Kidney (tissue), 14 donors: ENCODE measurements around the gene SPATA6L. TPM values are rescaled to one million over a fixed set of nuclear protein-coding genes. Genes with fewer than 3 reads are reported as not detected.

ENCODE experiments used
- DNase-seq, 5 donors: peaks; one replicate each; pipeline ENCODE4 v3.0.0-alpha.2; 2013 to 2020
- FAIRE-seq: peaks from 2 replicates; lab custom pipeline; 2012; peaks lifted over from hg19 to GRCh38; lab: Jason Lieb, UNC
- H3K27ac ChIP-seq, 2 donors: one replicate each; pipeline ENCODE4 v1.7.0; 2013; ENCODE audit warnings: low read depth in 2 of 2, low read length in 2 of 2, inconsistent platforms in 1 of 2
- H3K27me3 ChIP-seq: one replicate; pipeline ENCODE4 v1.7.1; 2013; ENCODE audit warnings: low read length, inconsistent platforms; ENCODE audit not compliant: control insufficient read depth, insufficient read depth
- H3K36me3 ChIP-seq, 3 donors: one replicate each; pipeline versions ENCODE4 v1.7.0 to v1.7.1; 2013; ENCODE audit warnings: low read length in 3 of 3, control low read depth in 1 of 3, inconsistent platforms in 1 of 3; ENCODE audit not compliant: insufficient read depth in 3 of 3, control insufficient read depth in 2 of 3
- H3K4me1 ChIP-seq, 3 donors: one replicate each; pipeline versions ENCODE4 v1.7.0 to v1.7.1; 2013; ENCODE audit warnings: low read length in 3 of 3, inconsistent platforms in 1 of 3, low read depth in 1 of 3; ENCODE audit not compliant: control insufficient read depth in 2 of 3, insufficient read depth in 2 of 3
- H3K4me3 ChIP-seq, 3 donors: one replicate each; pipeline versions ENCODE4 v1.7.0 to v1.8.1; 2013; ENCODE audit warnings: low read length in 3 of 3, control low read depth in 1 of 3, inconsistent platforms in 1 of 3
- H3K9ac ChIP-seq, 3 donors: one replicate each; pipeline versions ENCODE4 v1.7.0 to v1.7.1; 2013; ENCODE audit warnings: low read length in 3 of 3, control low read depth in 1 of 3, inconsistent platforms in 1 of 3
- H3K9me3 ChIP-seq, 3 donors: one replicate each; pipeline versions ENCODE4 v1.7.0 to v1.7.1; 2013; ENCODE audit warnings: low read length in 3 of 3, control low read depth in 1 of 3, inconsistent platforms in 1 of 3; ENCODE audit not compliant: control insufficient read depth in 2 of 3, insufficient read depth in 1 of 3
- intact Hi-C: fragments of 100-400 bp; cut with DNase I; formaldehyde crosslinking; loops from one replicate; pipeline ENCODE4 v1.11.1; 2022
- polyA plus RNA-seq: library from polyadenylated mRNA; stranded (reverse); fragments of 350-450 nt; fragmentation: Illumina TruSeq; extraction: RNeasy Lipid Tissue Mini Kit (QIAGEN cat#74804); gene quantifications from one replicate; pipeline ENCODE4 v1.2.3, GENCODE V29; 2014; ENCODE audit warnings: low read depth, low replicate concordance; ENCODE audit not compliant: insufficient read depth
- total RNA-seq: library from RNA; stranded (reverse); fragmentation: NEBNext Ultra II Directional; extraction: Animal tissue kit (Norgen Biotek cat#: 25700); gene quantifications from one replicate; pipeline ENCODE4 v1.2.1, GENCODE V29; 2021
- TF ChIP-seq, protein P1 (sequence below): IDR thresholded peaks from 3 replicates; pipeline ENCODE4 v1.5.1; 2012; ENCODE audit warnings: mild to moderate bottlenecking, moderate library complexity, borderline replicate concordance; ENCODE audit not compliant: insufficient read depth; ENCODE audit errors: extremely low read depth
- donor health status: control.
- donor health status: control.
- donor health status: control.
- donor health status: control.
- donor health status: control.
- donor health status: DM: yes; HTN: yes; CAD: no.
- donor health status: Normal renal cell carcinoma (clear cell type).

Gene SPATA6L
- total and polyA plus RNA-seq, 2 donors from 2014 or later = 1.5 to 15.1 TPM

DNA sequence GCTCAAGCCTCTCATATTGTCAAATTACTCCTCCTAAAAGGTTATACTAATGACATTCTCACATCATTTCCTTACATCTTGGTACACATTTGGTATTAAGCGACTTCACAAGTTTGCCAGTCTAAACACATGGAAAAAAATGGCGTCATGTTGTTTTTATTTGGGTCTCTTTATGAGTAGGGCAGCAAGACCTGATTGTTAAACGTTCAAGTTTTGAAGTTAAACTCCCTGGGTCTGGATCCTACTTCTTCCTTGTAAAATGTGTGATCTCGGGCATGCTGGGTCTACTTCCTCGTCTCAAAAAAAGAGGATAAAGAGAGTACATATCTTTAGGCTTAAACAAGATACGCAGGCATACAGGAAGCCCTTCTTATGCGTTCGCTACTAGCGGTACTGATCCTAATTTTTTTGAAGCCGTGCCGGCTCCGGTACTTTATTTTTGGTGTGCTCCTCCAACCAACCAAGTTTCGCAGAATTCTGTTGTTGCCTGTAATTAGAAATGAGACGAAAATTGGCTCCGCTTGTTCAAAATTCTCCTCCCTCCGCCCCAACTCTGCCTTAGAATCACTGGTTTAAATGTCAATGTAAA is 12.5 kb upstream of the SPATA6L start:
- peak overlapping the region; percentile 74 to 98 (median 91) for H3K4me3 ChIP-seq
- peaks cover 10 to 17% (median 11%) of the 10 kb centered on the region in 3 donors for H3K4me1 ChIP-seq
- FAIRE-seq (no peak), DNase-seq (peak in 2 of 5 donors; percentile 70 to 80)
- H3K27me3 ChIP-seq = no peaks in the 10 kb centered on the region
- intact Hi-C loops = no loop called here
- no peaks in the 10 kb centered on the region for H3K36me3 ChIP-seq
- peak overlapping the region; percentile 79 to 96 (median 93) for H3K9ac ChIP-seq
- H3K9me3 ChIP-seq = no peaks in the 10 kb centered on the region
- TF ChIP-seq, protein P1, sequence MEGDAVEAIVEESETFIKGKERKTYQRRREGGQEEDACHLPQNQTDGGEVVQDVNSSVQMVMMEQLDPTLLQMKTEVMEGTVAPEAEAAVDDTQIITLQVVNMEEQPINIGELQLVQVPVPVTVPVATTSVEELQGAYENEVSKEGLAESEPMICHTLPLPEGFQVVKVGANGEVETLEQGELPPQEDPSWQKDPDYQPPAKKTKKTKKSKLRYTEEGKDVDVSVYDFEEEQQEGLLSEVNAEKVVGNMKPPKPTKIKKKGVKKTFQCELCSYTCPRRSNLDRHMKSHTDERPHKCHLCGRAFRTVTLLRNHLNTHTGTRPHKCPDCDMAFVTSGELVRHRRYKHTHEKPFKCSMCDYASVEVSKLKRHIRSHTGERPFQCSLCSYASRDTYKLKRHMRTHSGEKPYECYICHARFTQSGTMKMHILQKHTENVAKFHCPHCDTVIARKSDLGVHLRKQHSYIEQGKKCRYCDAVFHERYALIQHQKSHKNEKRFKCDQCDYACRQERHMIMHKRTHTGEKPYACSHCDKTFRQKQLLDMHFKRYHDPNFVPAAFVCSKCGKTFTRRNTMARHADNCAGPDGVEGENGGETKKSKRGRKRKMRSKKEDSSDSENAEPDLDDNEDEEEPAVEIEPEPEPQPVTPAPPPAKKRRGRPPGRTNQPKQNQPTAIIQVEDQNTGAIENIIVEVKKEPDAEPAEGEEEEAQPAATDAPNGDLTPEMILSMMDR = no peak
- H3K27ac ChIP-seq = peak overlapping the region; percentile 96 to 97

DNA sequence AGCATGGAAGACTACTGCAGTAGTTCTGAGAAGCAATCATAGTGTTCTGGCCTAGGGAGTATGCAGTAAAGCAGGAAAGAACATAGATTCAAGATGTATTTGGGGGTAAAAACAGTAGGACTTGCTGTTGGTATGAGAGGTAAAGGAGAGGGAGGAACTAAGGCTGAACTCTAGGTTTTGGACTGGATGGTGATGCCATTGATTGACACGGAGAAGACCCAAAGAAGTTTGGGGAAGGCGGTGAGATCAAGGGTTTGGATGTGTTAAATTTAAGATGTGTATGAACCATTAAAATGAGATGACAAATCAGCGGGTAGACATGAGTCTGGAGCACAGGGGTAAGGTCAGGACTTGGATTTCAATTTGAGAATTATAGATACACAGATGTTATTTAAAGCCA is 11.1 kb upstream of the SPATA6L start:
- no peak for DNase-seq

DNA sequence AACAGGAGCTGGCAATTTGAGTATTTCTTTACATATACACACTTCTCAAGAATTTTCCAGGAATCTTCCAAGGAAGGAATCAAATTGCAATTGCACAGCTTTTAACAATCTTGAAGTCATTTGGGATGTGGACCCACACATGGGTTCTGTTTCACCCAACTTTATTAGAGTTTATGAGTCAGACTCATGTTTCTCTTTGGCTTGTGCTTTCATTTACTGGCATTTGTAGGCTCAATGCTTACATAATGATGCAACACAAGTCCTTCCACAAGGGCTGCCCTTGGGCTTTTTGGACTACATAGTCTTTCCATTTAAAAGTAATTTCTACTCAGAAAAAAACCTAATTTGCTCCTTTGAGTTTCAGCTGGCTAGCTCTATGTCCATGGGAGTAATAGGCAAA is 8.5 kb upstream of the SPATA6L start:
- H3K27ac ChIP-seq = peak overlapping the region in 1 of 2 donors; percentile 58
- FAIRE-seq (no peak), DNase-seq (no peak)
- no peaks in the 10 kb centered on the region for H3K9me3 ChIP-seq
- TF ChIP-seq, protein P1 = no peak
- no peak overlapping the region for H3K4me3 ChIP-seq
- H3K27me3 ChIP-seq = no peaks in the 10 kb centered on the region
- H3K36me3 ChIP-seq = no peaks in the 10 kb centered on the region
- no peak overlapping the region for H3K9ac ChIP-seq
- peaks cover 0 to 7% (median 2%) of the 10 kb centered on the region in 3 donors for H3K4me1 ChIP-seq
- intact Hi-C loops = no loop called here

More for the DNA sequence above, 11.1 kb upstream of the SPATA6L start:
- H3K9ac ChIP-seq = no peak overlapping the region
- no peaks in the 10 kb centered on the region for H3K9me3 ChIP-seq
- H3K27me3 ChIP-seq = no peaks in the 10 kb centered on the region
- peak overlapping the region; percentile 19 to 68 for H3K27ac ChIP-seq
- TF ChIP-seq, protein P1 = no peak
- H3K4me3 ChIP-seq = no peak overlapping the region
- H3K4me1 ChIP-seq = peaks cover 10 to 17% (median 11%) of the 10 kb centered on the region in 3 donors
- H3K36me3 ChIP-seq = no peaks in the 10 kb centered on the region
- intact Hi-C loops = no loop called here
- FAIRE-seq = no peak
